ENCODE data around the gene ACBD5. TPM values are rescaled to one million over a fixed set of nuclear protein-coding genes. Genes with fewer than 3 reads are reported as not detected.

Gene ACBD5
- total RNA-seq, 4 donors from 2014 or later = 23.0 to 30.8 (median 25.6) TPM

DNA sequence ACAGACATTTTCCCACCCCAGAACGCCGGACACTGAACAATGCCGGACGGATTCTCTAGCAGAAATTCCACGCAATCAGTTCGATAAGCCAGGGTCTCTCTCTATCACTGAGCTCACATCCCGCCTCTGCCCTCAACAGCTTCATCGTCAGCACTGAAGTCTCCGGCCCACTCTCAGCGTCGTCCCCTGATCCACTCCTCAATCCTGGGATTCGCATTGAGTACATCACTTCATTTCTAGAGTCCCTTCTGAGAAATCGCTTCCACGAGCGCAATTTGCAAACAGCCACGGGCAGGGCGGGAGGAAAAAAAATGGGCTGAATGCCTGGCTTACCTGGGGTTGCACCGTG lies 86.8 kb downstream of the ACBD5 start:
- no peak for TF ChIP-seq CTCF (IDR thresholded peaks at IDR 0.05; ENCODE audit: low read depth)

GRCh38 chr10:27153329-27153728 lies 87.3 kb downstream of the ACBD5 start:
- no peak for TF ChIP-seq CTCF (IDR thresholded peaks at IDR 0.05; ENCODE audit: low read depth)

GRCh38 chr10:27152687-27153086 lies 87.9 kb downstream of the ACBD5 start:
- TF ChIP-seq CTCF (IDR thresholded peaks at IDR 0.05; ENCODE audit: low read depth) = no peak

DNA sequence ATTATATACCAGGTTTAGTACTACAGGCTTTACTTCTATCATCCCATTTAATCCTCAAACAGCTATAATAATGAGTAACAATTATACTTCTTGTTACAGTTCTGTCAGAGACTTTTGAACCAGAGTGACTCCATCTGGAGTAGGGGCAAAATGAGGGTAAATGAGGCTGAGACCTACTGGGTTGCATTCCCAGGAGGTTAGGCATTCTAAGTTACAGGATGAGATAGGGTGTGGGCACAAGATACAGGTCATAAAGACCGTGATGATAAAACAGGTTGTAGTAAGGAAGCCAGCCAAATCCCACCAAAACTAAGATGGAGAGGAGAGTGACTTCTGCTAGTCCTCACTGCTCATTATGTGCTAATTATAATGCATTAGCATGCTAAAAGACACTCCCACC lies 90.3 kb downstream of the ACBD5 start:
- TF ChIP-seq CTCF (IDR thresholded peaks at IDR 0.05; ENCODE audit: low read depth) = no peak

- TF ChIP-seq CTCF (IDR thresholded peaks at IDR 0.05; ENCODE audit: low read depth) = no peak
These were observed 92.9 kb downstream of the ACBD5 start for GRCh38 chr10:27147701-27148100.

DNA sequence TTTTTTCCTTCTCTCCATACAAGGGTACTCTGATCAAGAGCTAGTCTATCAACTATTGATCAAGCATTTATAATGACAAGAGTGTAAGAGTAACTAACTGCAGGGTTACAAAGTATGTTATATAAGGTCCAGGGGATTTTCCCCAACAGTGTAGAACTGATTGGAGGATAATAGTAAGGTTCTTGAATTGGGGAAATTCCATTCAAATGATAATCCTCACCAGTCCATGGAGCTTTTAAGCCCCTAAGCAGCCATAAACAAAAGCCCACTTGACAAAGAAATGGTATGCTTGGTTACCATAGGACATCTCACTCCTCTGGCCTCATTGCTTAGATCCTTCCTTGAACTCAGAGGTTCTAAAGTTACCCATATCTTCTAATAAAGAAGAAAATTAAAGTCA lies 94.7 kb downstream of the ACBD5 start:
- TF ChIP-seq CTCF (IDR thresholded peaks at IDR 0.05; ENCODE audit: low read depth) = no peak

Small RNA genes within 50 kb of the gene (small RNA-seq; reads per million reads assigned to genes)
- gene RNU2-24P = not detected
- not detected for gene RNU7-12P

Other genes starting within 250 kb of the ACBD5 start
- gene ANKRD26, start 140.3 kb downstream of the ACBD5 start, total RNA-seq = 10 to 100 TPM in 2 of 4 donors, 1 to 10 TPM in 2; 9.7 to 14.0 (median 11.1) TPM
- gene YME1L1, start 86.4 kb downstream of the ACBD5 start, total RNA-seq = 10 to 100 TPM; 56.7 to 80.2 (median 66.1) TPM
- 10 to 100 TPM in 2 of 4 donors, 1 to 10 TPM in 2; 6.6 to 11.9 (median 10.4) TPM for gene MASTL, start 85.4 kb downstream of the ACBD5 start, total RNA-seq

All from subcutaneous adipose tissue (tissue), 4 donors.